NCI-H524 (cell line): ENCODE results near the gene DNAJB4.
A peak's percentile ranks its signal among the peaks of the same experiment; 100 is the strongest.

ENCODE experiments used
- DNase-seq, 2 experiments: peaks; one replicate each; lab custom pipeline; 2025; lab: John Stamatoyannopoulos, UW

The DNAJB4 gene

GRCh38 chr1:78004719-78005447 is at the start of gene DNAJB4:
Gene DNAJB4, plus strand, starts transcription at chr1:78004939. Its CDS starts 172 bp downstream, at chr1:78005111.
- peak; percentile 44 to 85 for DNase-seq

- no peak for DNase-seq
Measured at GRCh38 chr1:77955709-77956108, 49.0 kb upstream of the DNAJB4 start.

GRCh38 chr1:77956464-77956863 is 48.3 kb upstream of the DNAJB4 start:
- DNase-seq: no peak

GRCh38 chr1:77958391-77958790 is 46.3 kb upstream of the DNAJB4 start:
- no peak for DNase-seq

GRCh38 chr1:77958850-77959249 is 45.9 kb upstream of the DNAJB4 start:
- DNase-seq: no peak

- DNase-seq: no peak
Measured at GRCh38 chr1:77961392-77961791, 43.3 kb upstream of the DNAJB4 start.

GRCh38 chr1:77966291-77966690 is 38.4 kb upstream of the DNAJB4 start:
- no peak for DNase-seq

GRCh38 chr1:77970192-77970591 is 34.5 kb upstream of the DNAJB4 start:
- no peak for DNase-seq

- no peak for DNase-seq
Measured at GRCh38 chr1:77972080-77972479, 32.7 kb upstream of the DNAJB4 start.

- no peak for DNase-seq
Measured at GRCh38 chr1:77975386-77975785, 29.4 kb upstream of the DNAJB4 start.

- no peak for DNase-seq
Measured at GRCh38 chr1:77975907-77976306, 28.8 kb upstream of the DNAJB4 start.

- DNase-seq: no peak
Measured at GRCh38 chr1:77976433-77977076, 28.2 kb upstream of the DNAJB4 start.

- DNase-seq: no peak
Measured at GRCh38 chr1:77977989-77978292, 26.8 kb upstream of the DNAJB4 start.

- DNase-seq: peak; percentile 71 to 76
Measured at GRCh38 chr1:77978293-77978968, 26.3 kb upstream of the DNAJB4 start.

GRCh38 chr1:77978969-77979876 is 25.5 kb upstream of the DNAJB4 start, which contains the start of gene FUBP1:
Gene FUBP1, minus strand, starts transcription at chr1:77979072. Its CDS starts 68 bp downstream, at chr1:77979004.
- peak; percentile 96 to 98 for DNase-seq

GRCh38 chr1:77983352-77983996 is 21.3 kb upstream of the DNAJB4 start:
- DNase-seq: peak in 1 of 2 experiments; percentile 47

GRCh38 chr1:77983997-77984355 is 20.8 kb upstream of the DNAJB4 start:
- DNase-seq: no peak

GRCh38 chr1:77984629-77985028 is 20.1 kb upstream of the DNAJB4 start:
- DNase-seq: no peak

GRCh38 chr1:77986810-77987209 is 17.9 kb upstream of the DNAJB4 start:
- no peak for DNase-seq

- DNase-seq: no peak
Measured at GRCh38 chr1:77987919-77988318, 16.8 kb upstream of the DNAJB4 start.

GRCh38 chr1:77989744-77990143 is 15.0 kb upstream of the DNAJB4 start:
- no peak for DNase-seq
